GM23248 (cell line): ENCODE results near the gene CCS. TPM values are rescaled to one million over a fixed set of nuclear protein-coding genes. Genes with fewer than 3 reads are reported as not detected.
"Not testable (repeated sequence)": the region's sequence is repeated elsewhere in the genome, so short reads cannot be mapped to it uniquely, and the experiment has no call there.

ENCODE experiments used
- DNase-seq: peaks from one replicate; pipeline ENCODE4 v3.0.0-alpha.2; 2015
- H2AFZ ChIP-seq: fragments of 200-600 bp; sonication (generic); 2 replicates; pipeline ENCODE4 v1.6.1; 2016; ENCODE audit warnings: antibody characterized with exemption
- H3F3A ChIP-seq: fragments of 200-600 bp; sonication (generic); 2 replicates; pipeline ENCODE4 v1.6.1; 2016; ENCODE audit warnings: mild to moderate bottlenecking, antibody characterized with exemption, mixed run types; ENCODE audit not compliant: insufficient read depth
- H3K27ac ChIP-seq: fragments of 200-600 bp; sonication (generic); 2 replicates; pipeline ENCODE4 v1.5.1; 2016; ENCODE audit warnings: mild to moderate bottlenecking
- H3K27me3 ChIP-seq: fragments of 200-600 bp; sonication (generic); replicated peaks from 2 replicates; pipeline ENCODE4 v1.6.1; 2016; ENCODE audit warnings: mild to moderate bottlenecking; ENCODE audit not compliant: insufficient read depth
- H3K36me3 ChIP-seq: fragments of 200-600 bp; sonication (generic); 2 replicates; pipeline ENCODE4 v1.6.1; 2016; ENCODE audit warnings: low read depth, mild to moderate bottlenecking
- H3K4me1 ChIP-seq: fragments of 200-600 bp; sonication (generic); 2 replicates; pipeline ENCODE4 v1.6.1; 2016; ENCODE audit warnings: mild to moderate bottlenecking; ENCODE audit not compliant: insufficient read depth
- H3K4me2 ChIP-seq: fragments of 200-600 bp; sonication (generic); one replicate; pipeline ENCODE4 v1.6.1; 2016; ENCODE audit warnings: mild to moderate bottlenecking; ENCODE audit not compliant: unreplicated experiment
- H3K4me3 ChIP-seq: fragments of 200-600 bp; sonication (generic); 2 replicates; pipeline ENCODE4 v1.5.1; 2016; ENCODE audit warnings: mild to moderate bottlenecking
- H3K79me2 ChIP-seq: fragments of 200-600 bp; sonication (generic); 2 replicates; pipeline ENCODE4 v1.6.1; 2016; ENCODE audit warnings: mild to moderate bottlenecking; ENCODE audit not compliant: insufficient read depth
- H3K9ac ChIP-seq: fragments of 200-600 bp; sonication (generic); 2 replicates; pipeline ENCODE4 v1.6.1; 2016; ENCODE audit warnings: mild to moderate bottlenecking
- H3K9me2 ChIP-seq: fragments of 200-600 bp; sonication (generic); 2 replicates; pipeline ENCODE4 v1.6.1; 2016; ENCODE audit warnings: mixed run types, mild to moderate bottlenecking, moderate library complexity; ENCODE audit not compliant: insufficient read depth
- H3K9me3 ChIP-seq: fragments of 200-600 bp; sonication (generic); one replicate; pipeline ENCODE4 v1.6.1; 2017; ENCODE audit warnings: low read depth
- H4K20me1 ChIP-seq: fragments of 200-600 bp; sonication (generic); 2 replicates; pipeline ENCODE4 v1.6.0; 2016; ENCODE audit not compliant: insufficient read depth
- EZH2 ChIP-seq: fragments of 200-600 bp; sonication (generic); IDR thresholded peaks from 2 replicates; pipeline ENCODE4 v1.6.1; 2018; ENCODE audit warnings: antibody characterized with exemption, mild to moderate bottlenecking; ENCODE audit not compliant: insufficient read depth, poor library complexity, severe bottlenecking
- EZH2phosphoT487 ChIP-seq: fragments of 200-600 bp; sonication (generic); IDR thresholded peaks from 2 replicates; pipeline ENCODE4 v1.6.1; 2018; ENCODE audit warnings: antibody characterized with exemption, moderate library complexity, mild to moderate bottlenecking, low read depth; ENCODE audit not compliant: insufficient read depth
- WGBS, 2 experiments: methylation state at CpG; one replicate each; pipeline ENCODE4 v1.1.6; 2015 to 2017; ENCODE audit warnings: low lambda C conversion rate in 2 of 2, low coverage in 1 of 2; ENCODE audit errors: missing lambda C conversion rate in 2 of 2; 5-methylcytosine and 5-hydroxymethylcytosine counted together
- in situ Hi-C: fragments of 300-500 bp; cut with MboI; formaldehyde crosslinking; loops from 2 replicates; pipeline ENCODE4 v1.15.0; 2020
- polyA plus RNA-seq: library from polyadenylated mRNA; unstranded; fragments of >200 nt; fragmentation: Nextera tagmentation; extraction: Ambion mirVana; gene quantifications from 2 replicates; pipeline ENCODE4 v1.2.1, GENCODE V29; 2016
- total RNA-seq: library from RNA; depleted of rRNA; stranded (reverse); fragments of >200 nt; shearing (Covaris generic); gene quantifications from 2 replicates; pipeline ENCODE4 v1.2.3, GENCODE V29; 2014

The CCS gene
- total and polyA plus RNA-seq, 2 experiments from 2014 or later: 28.0 to 44.2 TPM

- DNase-seq: no peak
Measured at GRCh38 chr11:66581261-66581660, 11.7 kb upstream of the CCS start.

GRCh38 chr11:66582565-66583147 is 10.3 kb upstream of the CCS start:
- not testable (repeated sequence) for H3K9me3 ChIP-seq, H2AFZ ChIP-seq, H3K36me3 ChIP-seq, DNase-seq, H3K4me2 ChIP-seq, H3F3A ChIP-seq, H4K20me1 ChIP-seq, H3K27ac ChIP-seq, H3K4me3 ChIP-seq, H3K4me1 ChIP-seq, H3K9me2 ChIP-seq, H3K79me2 ChIP-seq, H3K9ac ChIP-seq, H3K27me3 ChIP-seq
- WGBS, 2 experiments: 49 to 59% methylated on average over 3 of the region's 3 CpGs
- in situ Hi-C loops: loop anchor here (25.0 kb wide), 1 partner anchor 255 kb away; the partner anchor contains the start of gene RCE1

More at GRCh38 chr11:66581261-66581660, 11.7 kb upstream of the CCS start:
- Histone ChIP-seq H3K9me3 (no peaks in the 10 kb centered on the region), H3F3A (no peaks in the 10 kb centered on the region), H3K27ac (no peak overlapping the region), H3K9ac (no peak overlapping the region), H3K4me1 (no peaks in the 10 kb centered on the region), H3K27me3 (no peaks in the 10 kb centered on the region), H3K79me2 (no peaks in the 10 kb centered on the region), H3K36me3 (no peaks in the 10 kb centered on the region), H2AFZ (no peak overlapping the region), H3K9me2 (no peaks in the 10 kb centered on the region), H4K20me1 (no peaks in the 10 kb centered on the region), H3K4me3 (no peak overlapping the region), H3K4me2 (no peak overlapping the region)
- TF ChIP-seq EZH2phosphoT487 (no peak), EZH2 (no peak)
- 67 to 71% methylated on average over 3 of the region's 3 CpGs for WGBS, 2 experiments
- in situ Hi-C loops: loop anchor here (25.0 kb wide), 1 partner anchor 256 kb away; the partner anchor contains the start of gene RCE1

DNA sequence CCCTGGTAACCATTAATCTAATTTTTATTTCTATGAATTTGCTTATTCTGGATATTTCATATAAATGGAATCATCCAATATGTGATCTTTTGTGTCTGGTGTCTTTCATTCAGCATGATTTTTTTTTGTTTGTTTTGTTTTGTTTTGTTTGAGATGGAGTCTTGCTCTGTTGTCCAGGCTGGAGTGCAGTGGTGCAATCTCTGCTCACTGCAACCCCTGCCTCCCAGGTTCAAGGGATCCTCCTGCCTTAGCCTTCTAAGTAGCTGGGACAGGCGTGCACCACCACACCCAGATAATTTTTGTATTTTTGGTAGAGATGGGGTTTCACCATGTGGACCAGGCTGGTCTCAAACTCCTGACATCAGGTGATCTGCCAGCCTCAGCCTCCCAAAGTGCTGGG is 7.5 kb upstream of the CCS start:
- not testable (repeated sequence) for H3K9me3 ChIP-seq, H3K4me3 ChIP-seq, H3K4me1 ChIP-seq, H3K27ac ChIP-seq, H3K79me2 ChIP-seq, H3K27me3 ChIP-seq, H3F3A ChIP-seq, H3K9me2 ChIP-seq, H2AFZ ChIP-seq, H4K20me1 ChIP-seq, DNase-seq, H3K36me3 ChIP-seq, H3K4me2 ChIP-seq, H3K9ac ChIP-seq
- in situ Hi-C loops: loop anchor here (25.0 kb wide), 1 partner anchor 252 kb away; the partner anchor contains the start of gene RCE1
- WGBS, 2 experiments: 71 to 81% methylated on average over 1 of the region's 1 CpG

- no peaks in the 10 kb centered on the region for H4K20me1 ChIP-seq
- in situ Hi-C loops: loop anchor here (25.0 kb wide), 1 partner anchor 251 kb away; the partner anchor contains the start of gene RCE1
- no peak overlapping the region for H3K9ac ChIP-seq
- no peaks in the 10 kb centered on the region for H3F3A ChIP-seq
- no peaks in the 10 kb centered on the region for H3K27me3 ChIP-seq
- H3K4me1 ChIP-seq: no peaks in the 10 kb centered on the region
- DNase-seq: no peak
- no peaks in the 10 kb centered on the region for H3K36me3 ChIP-seq
- no peak overlapping the region for H3K4me2 ChIP-seq
- H3K27ac ChIP-seq: no peak overlapping the region
- H3K9me3 ChIP-seq: no peaks in the 10 kb centered on the region
- H3K9me2 ChIP-seq: no peaks in the 10 kb centered on the region
- no peak for TF ChIP-seq EZH2phosphoT487
- no peak for TF ChIP-seq EZH2
- H3K4me3 ChIP-seq: no peak overlapping the region
- no peak overlapping the region for H2AFZ ChIP-seq
- H3K79me2 ChIP-seq: no peaks in the 10 kb centered on the region
- WGBS, 2 experiments: 50 to 59% methylated on average over 2 of the region's 2 CpGs
Measured at GRCh38 chr11:66586136-66586535, 6.8 kb upstream of the CCS start.

DNA sequence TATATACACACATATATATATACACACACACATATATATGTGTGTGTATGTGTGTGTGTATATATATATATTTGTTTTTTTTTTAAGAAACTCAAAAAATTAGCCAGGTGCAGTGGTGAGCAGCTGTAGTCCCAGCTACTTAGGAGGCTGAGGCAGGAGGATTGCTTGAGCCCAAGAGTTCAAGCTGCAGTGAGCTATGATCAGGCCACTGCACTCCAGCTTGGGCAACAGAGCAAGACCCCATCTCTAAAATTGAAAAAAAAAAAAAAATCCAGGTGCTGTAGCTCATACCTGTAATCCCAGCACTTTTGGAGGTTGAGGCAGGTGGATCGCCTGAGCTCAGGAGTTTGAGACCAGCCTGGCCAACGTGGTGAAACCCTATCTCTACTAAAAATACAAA is 3.7 kb upstream of the CCS start:
- not testable (repeated sequence) for H3K36me3 ChIP-seq, H3K4me3 ChIP-seq, H2AFZ ChIP-seq, H3K9me3 ChIP-seq, H4K20me1 ChIP-seq, H3K4me2 ChIP-seq, H3F3A ChIP-seq, H3K27me3 ChIP-seq, H3K9me2 ChIP-seq, H3K4me1 ChIP-seq, DNase-seq, H3K9ac ChIP-seq, H3K27ac ChIP-seq
- peaks cover 21% of the 10 kb centered on the region for H3K79me2 ChIP-seq
- WGBS, 2 experiments: 44 to 48% methylated on average over 2 of the region's 2 CpGs
- in situ Hi-C loops: loop anchor here (25.0 kb wide), 1 partner anchor 248 kb away; the partner anchor contains the start of gene RCE1
